GM18499 (cell line): ENCODE measurements around the gene NMNAT3.
"Not testable (repeated sequence)": the region's sequence is repeated elsewhere in the genome, so short reads cannot be mapped to it uniquely, and the experiment has no call there.

Experiments used
- ATAC-seq: cut with Tn5 transposase; IDR thresholded peaks from one replicate; pipeline ENCODE4 v1.9.1; 2021; ENCODE audit warnings: moderate number of reproducible peaks; ENCODE audit not compliant: insufficient read depth, unreplicated experiment

NMNAT3 gene

GRCh38 chr3:139640456-139640855 is 37.3 kb downstream of the NMNAT3 start:
- ATAC-seq, result no peak

- no peak for ATAC-seq
Observed at GRCh38 chr3:139639662-139640061, 38.1 kb downstream of the NMNAT3 start.

- ATAC-seq, result no peak
Observed at GRCh38 chr3:139638518-139638917, 39.3 kb downstream of the NMNAT3 start.

GRCh38 chr3:139636511-139636910 is 41.3 kb downstream of the NMNAT3 start:
- ATAC-seq, result no peak

GRCh38 chr3:139634111-139634635 is 43.6 kb downstream of the NMNAT3 start:
- no peak for ATAC-seq

GRCh38 chr3:139633511-139633910 is 44.3 kb downstream of the NMNAT3 start:
- ATAC-seq, result no peak

- no peak for ATAC-seq
Observed at GRCh38 chr3:139630542-139630941, 47.2 kb downstream of the NMNAT3 start.

GRCh38 chr3:139629033-139629432 is 48.7 kb downstream of the NMNAT3 start:
- peak; percentile 50 for ATAC-seq

GRCh38 chr3:139627759-139628158 is 50.0 kb downstream of the NMNAT3 start:
- no peak for ATAC-seq

GRCh38 chr3:139620438-139620837 is 57.3 kb downstream of the NMNAT3 start:
- ATAC-seq, result no peak

GRCh38 chr3:139619484-139619883 is 58.3 kb downstream of the NMNAT3 start:
- no peak for ATAC-seq

GRCh38 chr3:139617672-139618268 is 60.0 kb downstream of the NMNAT3 start:
- ATAC-seq, result no peak

- ATAC-seq, result no peak
Observed at GRCh38 chr3:139611528-139611927, 66.2 kb downstream of the NMNAT3 start.

GRCh38 chr3:139610886-139611285 is 66.9 kb downstream of the NMNAT3 start:
- no peak for ATAC-seq

GRCh38 chr3:139608924-139609323 is 68.8 kb downstream of the NMNAT3 start:
- no peak for ATAC-seq

GRCh38 chr3:139608108-139608380 is 69.7 kb downstream of the NMNAT3 start:
- ATAC-seq, result no peak

- ATAC-seq, result no peak
Observed at GRCh38 chr3:139607257-139608107, 70.3 kb downstream of the NMNAT3 start.

- ATAC-seq, result no peak
Observed at GRCh38 chr3:139602003-139602402, 75.8 kb downstream of the NMNAT3 start.

GRCh38 chr3:139601191-139601961 is 76.4 kb downstream of the NMNAT3 start:
- no peak for ATAC-seq

GRCh38 chr3:139597947-139598346 is 79.8 kb downstream of the NMNAT3 start:
- no peak for ATAC-seq

GRCh38 chr3:139591186-139591585 is 86.6 kb downstream of the NMNAT3 start:
- ATAC-seq, result not testable (repeated sequence)
